Panc1 (cell line): ENCODE data around the gene LLPH. TPM values are rescaled to one million over a fixed set of nuclear protein-coding genes. Genes with fewer than 3 reads are reported as not detected.

Source experiments
- ATAC-seq: fragments of 200-7000 bp; cut with Tn5 transposase; 2 replicates; pipeline ENCODE4 v1.9.1; 2020; ENCODE audit warnings: mild to moderate bottlenecking, moderate library complexity
- BruUV-seq: library from RNA; stranded (reverse); fragments of 400-500 nt; replicated peaks from 2 replicates; lab custom pipeline; 2021; lab: Mats Ljungman, UMichigan
- CTCF ChIA-PET: fragments of 300-600 bp; sonication (Branson Sonifier 250); formaldehyde crosslinking; loops from one replicate; lab custom pipeline; 2022; ENCODE audit warnings: antibody characterized with exemption; lab: Charles Lee
- POLR2A ChIA-PET: fragments of 300-600 bp; sonication (Branson Sonifier 250); formaldehyde crosslinking; loops from one replicate; lab custom pipeline; 2022; ENCODE audit warnings: antibody characterized with exemption; lab: Charles Lee
- DNase-seq: peaks from one replicate; pipeline ENCODE4 v3.0.0-alpha.2; 2010; ENCODE audit warnings: low read depth, low spot score
- H3K27ac ChIP-seq: 2 replicates; pipeline ENCODE4 v1.5.1; 2011; ENCODE audit warnings: mild to moderate bottlenecking, low read length, inconsistent platforms
- H3K27me3 ChIP-seq: fragments of 200-500 bp; sonication (Bioruptor generic); 2 replicates; pipeline ENCODE4 v1.6.0; 2014; ENCODE audit warnings: low read length, inconsistent platforms; ENCODE audit not compliant: control insufficient read depth, insufficient read depth
- H3K36me3 ChIP-seq: fragments of 200-500 bp; sonication (Bioruptor generic); 2 replicates; pipeline ENCODE4 v1.5.1; 2014; ENCODE audit warnings: inconsistent platforms, mild to moderate bottlenecking, low read length, moderate library complexity; ENCODE audit not compliant: control insufficient read depth, insufficient read depth
- H3K4me1 ChIP-seq: 2 replicates; pipeline ENCODE4 v1.5.1; 2011; ENCODE audit warnings: inconsistent platforms, mild to moderate bottlenecking, low read length, moderate library complexity; ENCODE audit not compliant: control insufficient read depth, insufficient read depth
- H3K4me3 ChIP-seq, 2 experiments: 2 replicates each; pipeline ENCODE4 v1.5.1; 2011 to 2012; ENCODE audit warnings: low read depth in 2 of 2, low read length in 2 of 2, mild to moderate bottlenecking in 2 of 2, inconsistent platforms in 1 of 2, moderate library complexity in 1 of 2
- H3K9me3 ChIP-seq: fragments of 200-500 bp; sonication (Bioruptor generic); 2 replicates; pipeline ENCODE4 v1.5.1; 2014; ENCODE audit warnings: low read depth, mild to moderate bottlenecking, inconsistent platforms, low read length, moderate library complexity; ENCODE audit not compliant: control insufficient read depth, insufficient read depth
- CTCF ChIP-seq: fragments of 450-650 bp; IDR thresholded peaks from 2 replicates; pipeline ENCODE4 v1.5.1; 2017; ENCODE audit warnings: mild to moderate bottlenecking
- POLR2AphosphoS5 ChIP-seq: IDR thresholded peaks from 2 replicates; pipeline ENCODE4 v1.6.1; 2012; ENCODE audit warnings: mild to moderate bottlenecking, low read depth, low read length, moderate library complexity
- REST ChIP-seq, 2 experiments: IDR thresholded peaks; 2 replicates each; pipeline ENCODE4 v1.6.1; 2011 to 2012; ENCODE audit warnings: low read depth in 2 of 2, control low read depth in 1 of 2, low read length in 1 of 2, mild to moderate bottlenecking in 1 of 2, moderate library complexity in 1 of 2; ENCODE audit not compliant: insufficient read depth in 1 of 2
- SIN3A ChIP-seq: IDR thresholded peaks from 2 replicates; pipeline ENCODE4 v1.6.1; 2012; ENCODE audit warnings: low read depth, mild to moderate bottlenecking, low read length, moderate library complexity, borderline replicate concordance; ENCODE audit not compliant: insufficient read depth
- TCF7L2 ChIP-seq: IDR thresholded peaks from 2 replicates; pipeline ENCODE4 v1.6.1; 2011; ENCODE audit warnings: mild to moderate bottlenecking, low read depth, low read length, inconsistent platforms
- in situ Hi-C: cut with HindIII; loops from 2 replicates; pipeline ENCODE4 v1.10.0; 2016; ENCODE audit warnings: low sequenced_read_pairs, low pct_unique_long_range_greater_than_20kb
- intact Hi-C: fragments of 100-400 bp; cut with micrococcal nuclease; formaldehyde crosslinking; loops from one replicate; pipeline ENCODE4 v1.10.0; 2022; ENCODE audit not compliant: unreplicated experiment
- total RNA-seq: library from RNA; stranded (reverse); gene quantifications from one replicate; pipeline ENCODE4 v1.2.1, GENCODE V29; 2021; ENCODE audit not compliant: unreplicated experiment

Gene LLPH
- total RNA-seq, 1 experiment from 2014 or later: 40.5 TPM

- intact Hi-C loops: loop anchor here (5.0 to 10.0 kb wide), 2 partner anchors 255 to 542 kb away; no protein-coding TSS in a partner anchor
- Histone ChIP-seq H3K4me1 (peaks cover 3% of the 10 kb centered on the region), H3K27ac (no peak overlapping the region), H3K9me3 (no peaks in the 10 kb centered on the region), H3K27me3 (no peaks in the 10 kb centered on the region), H3K4me3 (no peak overlapping the region), H3K36me3 (peaks cover 12% of the 10 kb centered on the region; the same call in 1 of the 2 replicates)
- in situ Hi-C loops: no loop called here
- no TSS peak for BruUV-seq
- no peak for ATAC-seq
- CTCF ChIA-PET: no interaction called here
- no peak for DNase-seq
- TF ChIP-seq CTCF: no peak; the same call in 1 of the 2 replicates
- no peak for TF ChIP-seq REST (IDR thresholded peaks at IDR 0.05; ENCODE audit: insufficient read depth in 1 of 2, low read depth in 2 of 2, low read length in 1 of 2)
- TF ChIP-seq POLR2AphosphoS5: no peak
- no peak for TF ChIP-seq SIN3A
- no peak for TF ChIP-seq TCF7L2
- POLR2A ChIA-PET: interaction anchor here (0.6 kb wide), 2 partner anchors 10 to 31 kb away, joined by 3 to 5 read pairs; no protein-coding TSS in a partner anchor
Observed at GRCh38 chr12:66149702-66150398, 19.3 kb upstream of the LLPH start.

GRCh38 chr12:66144791-66145754 lies 14.5 kb upstream of the LLPH start:
- ChIA-PET POLR2A (no interaction called here), CTCF (interaction anchor here (0.6 to 1.4 kb wide), 3 partner anchors 14 to 206 kb away, joined by 4 to 7 read pairs (median 6); partner anchors contain the start of genes LLPH and TMBIM4)
- DNase-seq (peak; percentile 41), ATAC-seq (peak; percentile 73; the same call in 1 of the 2 replicates)
- H3K4me1 ChIP-seq: peaks cover 3% of the 10 kb centered on the region; the same call in 1 of the 2 replicates
- peaks cover 17% of the 10 kb centered on the region for H3K36me3 ChIP-seq
- in situ Hi-C loops (no loop called here), intact Hi-C loops (loop anchor here (5.0 to 10.0 kb wide), 2 partner anchors 260 to 547 kb away; no protein-coding TSS in a partner anchor)
- H3K27me3 ChIP-seq: no peaks in the 10 kb centered on the region
- H3K9me3 ChIP-seq: peaks cover 34% of the 10 kb centered on the region
- BruUV-seq: no TSS peak
- TF ChIP-seq POLR2AphosphoS5: no peak
- peak; percentile 61; the same call in 1 of the 2 replicates for TF ChIP-seq CTCF
- no peak for TF ChIP-seq REST (IDR thresholded peaks at IDR 0.05; ENCODE audit: insufficient read depth in 1 of 2, low read depth in 2 of 2, low read length in 1 of 2)
- H3K4me3 ChIP-seq: no peak overlapping the region
- H3K27ac ChIP-seq: peak overlapping the region; percentile 73
